HG02642 (cell line): ENCODE data around the gene LRRC32.

ENCODE experiments used
- ATAC-seq: cut with Tn5 transposase; IDR thresholded peaks from one replicate; pipeline ENCODE4 v1.9.1; 2021; ENCODE audit warnings: mild to moderate bottlenecking; ENCODE audit not compliant: unreplicated experiment, poor library complexity

Gene LRRC32

GRCh38 chr11:76682684-76683083 lies 12.1 kb upstream of the LRRC32 start:
- no peak for ATAC-seq

- no peak for ATAC-seq
Measured at GRCh38 chr11:76682106-76682505, 11.6 kb upstream of the LRRC32 start.

- peak; percentile 66 for ATAC-seq
Measured at GRCh38 chr11:76680518-76681425, 10.2 kb upstream of the LRRC32 start.

- ATAC-seq: no peak
Measured at GRCh38 chr11:76678321-76678720, 7.8 kb upstream of the LRRC32 start.

- no peak for ATAC-seq
Measured at GRCh38 chr11:76677458-76677765, 6.9 kb upstream of the LRRC32 start.

GRCh38 chr11:76676636-76677457 lies 6.3 kb upstream of the LRRC32 start:
- ATAC-seq: no peak

GRCh38 chr11:76674517-76675400 lies 4.2 kb upstream of the LRRC32 start:
- peak; percentile 37 for ATAC-seq

- ATAC-seq: no peak
Measured at GRCh38 chr11:76673176-76674142, 2.9 kb upstream of the LRRC32 start.

GRCh38 chr11:76672431-76673175 lies 2.1 kb upstream of the LRRC32 start:
- ATAC-seq: peak; percentile 50

GRCh38 chr11:76671626-76672309 lies 1.2 kb upstream of the LRRC32 start:
- ATAC-seq: no peak

GRCh38 chr11:76671237-76671592 lies 668 bp upstream of the LRRC32 start:
- ATAC-seq: no peak

- ATAC-seq: no peak
Measured at GRCh38 chr11:76669901-76670484, 554 bp downstream of the LRRC32 start.

- ATAC-seq: no peak
Measured at GRCh38 chr11:76668362-76669155, 2.0 kb downstream of the LRRC32 start.

- no peak for ATAC-seq
Measured at GRCh38 chr11:76667856-76668255, 2.7 kb downstream of the LRRC32 start.

GRCh38 chr11:76667271-76667818 lies 3.2 kb downstream of the LRRC32 start:
- ATAC-seq: no peak

GRCh38 chr11:76666830-76667229 lies 3.7 kb downstream of the LRRC32 start:
- no peak for ATAC-seq

GRCh38 chr11:76666408-76666807 lies 4.1 kb downstream of the LRRC32 start:
- ATAC-seq: peak; percentile 62
